Peyer's patch (tissue), 4 donors: ENCODE measurements around the gene PEA15. TPM values are rescaled to one million over a fixed set of nuclear protein-coding genes. Genes with fewer than 3 reads are reported as not detected.

Experiments
- DNase-seq, 3 donors: peaks; one replicate each; pipeline ENCODE4 v3.0.0-alpha.2; 2017 to 2019
- H3K27ac ChIP-seq, 4 donors: fragments of 200-600 bp; sonication (generic); one replicate each; pipeline ENCODE4 v1.5.1; 2016 to 2019
- H3K27me3 ChIP-seq, 2 donors: fragments of 200-600 bp; sonication (generic); one replicate each; pipeline ENCODE4 v1.5.1; 2019
- H3K36me3 ChIP-seq, 3 donors: fragments of 200-600 bp; sonication (generic); one replicate each; pipeline ENCODE4 v1.5.1; 2016 to 2019
- H3K4me1 ChIP-seq, 4 donors: fragments of 200-600 bp; sonication (generic); one replicate each; pipeline ENCODE4 v1.5.1; 2016 to 2019
- H3K4me3 ChIP-seq, 4 donors: fragments of 200-600 bp; sonication (generic); 1 replicate in 3 of 4; 2 replicates in 1 of 4; pipeline ENCODE4 v1.5.1; 2016 to 2019; ENCODE audit warnings: mild to moderate bottlenecking in 1 of 4
- H3K9me3 ChIP-seq, 4 donors: fragments of 200-600 bp; sonication (generic); one replicate each; pipeline ENCODE4 v1.5.1; 2016 to 2019; ENCODE audit warnings: mild to moderate bottlenecking in 1 of 4
- CTCF ChIP-seq, 6 experiments: fragments of 450-650 bp in 4 of 6; fragments of 200-600 bp in 2 of 6; sonication (generic) in 1 of 6; IDR thresholded peaks; one replicate each; pipeline ENCODE4 v1.5.1; 2017 to 2019; ENCODE audit warnings: antibody characterized with exemption in 6 of 6, mild to moderate bottlenecking in 3 of 6, moderate library complexity in 1 of 6
- POLR2A ChIP-seq, 2 donors: fragments of 450-650 bp; IDR thresholded peaks; one replicate each; pipeline ENCODE4 v1.5.1; 2017; ENCODE audit warnings: antibody characterized with exemption in 2 of 2, mild to moderate bottlenecking in 2 of 2, moderate library complexity in 2 of 2
- total RNA-seq, 4 donors: library from RNA; depleted of rRNA; stranded (reverse); fragments of >200 nt; gene quantifications; one replicate each; pipeline ENCODE4 v1.1.0, GENCODE V29; 2016

Gene PEA15
- total RNA-seq, 4 donors from 2014 or later, result 10.2 to 34.7 (median 17.3) TPM

- no peak overlapping the region for H3K4me3 ChIP-seq
- peaks cover 0 to under 1% (median 0%) of the 10 kb centered on the region in 4 donors for H3K4me1 ChIP-seq
- no peaks in the 10 kb centered on the region for H3K9me3 ChIP-seq
- H3K36me3 ChIP-seq, result peaks cover 0 to 100% (median 3%) of the 10 kb centered on the region in 3 donors
- H3K27ac ChIP-seq, result no peak overlapping the region
- TF ChIP-seq POLR2A (IDR thresholded peaks at IDR 0.05), result no peak
- TF ChIP-seq CTCF (IDR thresholded peaks at IDR 0.05), result no peak
- DNase-seq, result no peak
- no peaks in the 10 kb centered on the region for H3K27me3 ChIP-seq
These were observed 19.4 kb downstream of the PEA15 start for GRCh38 chr1:160224606-160225005.

GRCh38 chr1:160225345-160225744, 20.2 kb downstream of the PEA15 start:
- DNase-seq, result no peak
- TF ChIP-seq POLR2A (IDR thresholded peaks at IDR 0.05), result no peak
- TF ChIP-seq CTCF (IDR thresholded peaks at IDR 0.05), result no peak
- peaks cover 0 to 100% (median 3%) of the 10 kb centered on the region in 3 donors for H3K36me3 ChIP-seq

GRCh38 chr1:160226623-160227022, 21.4 kb downstream of the PEA15 start:
- Histone ChIP-seq H3K4me1 (no peaks in the 10 kb centered on the region), H3K4me3 (no peak overlapping the region), H3K9me3 (no peaks in the 10 kb centered on the region), H3K27ac (no peak overlapping the region), H3K27me3 (no peaks in the 10 kb centered on the region), H3K36me3 (peaks cover 0 to 100% (median 3%) of the 10 kb centered on the region in 3 donors)
- DNase-seq, result no peak
- no peak for TF ChIP-seq CTCF (IDR thresholded peaks at IDR 0.05)
- no peak for TF ChIP-seq POLR2A (IDR thresholded peaks at IDR 0.05)

More at GRCh38 chr1:160225345-160225744, 20.2 kb downstream of the PEA15 start:
- no peak overlapping the region for H3K4me3 ChIP-seq
- H3K27ac ChIP-seq, result no peak overlapping the region
- no peaks in the 10 kb centered on the region for H3K27me3 ChIP-seq
- no peaks in the 10 kb centered on the region for H3K4me1 ChIP-seq
- no peaks in the 10 kb centered on the region for H3K9me3 ChIP-seq

GRCh38 chr1:160227034-160227433, 21.9 kb downstream of the PEA15 start:
- TF ChIP-seq POLR2A (IDR thresholded peaks at IDR 0.05) (no peak), CTCF (IDR thresholded peaks at IDR 0.05) (no peak)
- Histone ChIP-seq H3K4me3 (no peak overlapping the region), H3K9me3 (no peaks in the 10 kb centered on the region), H3K27ac (no peak overlapping the region), H3K27me3 (no peaks in the 10 kb centered on the region), H3K4me1 (no peaks in the 10 kb centered on the region), H3K36me3 (peaks cover 0 to 100% (median 3%) of the 10 kb centered on the region in 3 donors)
- no peak for DNase-seq

- no peaks in the 10 kb centered on the region for H3K27me3 ChIP-seq
- no peak overlapping the region for H3K27ac ChIP-seq
- DNase-seq, result no peak
- H3K4me3 ChIP-seq, result no peak overlapping the region
- H3K36me3 ChIP-seq, result peaks cover 0 to 99% (median 3%) of the 10 kb centered on the region in 3 donors
- TF ChIP-seq POLR2A (IDR thresholded peaks at IDR 0.05), result no peak
- no peak for TF ChIP-seq CTCF (IDR thresholded peaks at IDR 0.05)
- no peaks in the 10 kb centered on the region for H3K4me1 ChIP-seq
- no peaks in the 10 kb centered on the region for H3K9me3 ChIP-seq
These were observed 22.4 kb downstream of the PEA15 start for GRCh38 chr1:160227561-160227960.

- H3K4me3 ChIP-seq, result no peak overlapping the region
- peaks cover 0 to 99% (median 3%) of the 10 kb centered on the region in 3 donors for H3K36me3 ChIP-seq
- no peaks in the 10 kb centered on the region for H3K9me3 ChIP-seq
These were observed 23.2 kb downstream of the PEA15 start for GRCh38 chr1:160228431-160228830.

More at GRCh38 chr1:160228431-160228830, 23.2 kb downstream of the PEA15 start:
- no peak overlapping the region for H3K27ac ChIP-seq
- no peaks in the 10 kb centered on the region for H3K4me1 ChIP-seq
- H3K27me3 ChIP-seq, result no peaks in the 10 kb centered on the region
- TF ChIP-seq POLR2A (IDR thresholded peaks at IDR 0.05) (no peak), CTCF (IDR thresholded peaks at IDR 0.05) (no peak)
- no peak for DNase-seq
